Heart right ventricle (tissue), 16 donors: Measurements from ENCODE around the gene SAPCD2. TPM values are rescaled to one million over a fixed set of nuclear protein-coding genes. Genes with fewer than 3 reads are reported as not detected.
"Not testable (repeated sequence)": the region's sequence is repeated elsewhere in the genome, so short reads cannot be mapped to it uniquely, and the experiment has no call there.

Experiments
- ATAC-seq, 8 donors: fragments of 200-7000 bp; cut with Tn5 transposase; one replicate each; pipeline ENCODE4 v1.9.1; 2020; ENCODE audit warnings: mild to moderate bottlenecking in 8 of 8, moderate library complexity in 8 of 8, moderate number of reproducible peaks in 1 of 8
- DNase-seq, 2 donors: peaks; one replicate each; pipeline ENCODE4 v3.0.0-alpha.2; 2020
- H3K27ac ChIP-seq, 10 donors: fragments of 200-600 bp; sonication (generic) in 2 of 10; one replicate each; pipeline versions ENCODE4 v1.5.0 to v1.8.0; 2020 to 2022; ENCODE audit warnings: mild to moderate bottlenecking in 3 of 10
- H3K27me3 ChIP-seq, 7 donors: fragments of 200-600 bp; one replicate each; pipeline ENCODE4 v1.8.0; 2021 to 2022; ENCODE audit warnings: mild to moderate bottlenecking in 2 of 7
- H3K36me3 ChIP-seq, 9 donors: fragments of 200-600 bp; sonication (generic) in 1 of 9; one replicate each; pipeline versions ENCODE4 v1.5.0 to v1.8.0; 2020 to 2022; ENCODE audit warnings: mild to moderate bottlenecking in 2 of 9
- H3K4me1 ChIP-seq, 9 donors: fragments of 200-600 bp; sonication (generic) in 1 of 9; one replicate each; pipeline versions ENCODE4 v1.5.0 to v1.8.0; 2020 to 2022; ENCODE audit warnings: mild to moderate bottlenecking in 4 of 9
- H3K4me3 ChIP-seq, 10 donors: fragments of 200-600 bp; sonication (generic) in 2 of 10; one replicate each; pipeline versions ENCODE4 v1.5.0 to v1.8.0; 2020 to 2022; ENCODE audit warnings: mild to moderate bottlenecking in 7 of 10, moderate library complexity in 2 of 10
- H3K9me3 ChIP-seq, 11 donors: fragments of 200-600 bp in 10 of 11; sonication (generic) in 2 of 11; one replicate each; pipeline versions ENCODE4 v1.5.0 to v1.8.0; 2013 to 2022; ENCODE audit warnings: mild to moderate bottlenecking in 2 of 11, control low read depth in 1 of 11, moderate library complexity in 1 of 11
- CTCF ChIP-seq, 9 donors: fragments of 200-600 bp; sonication (generic) in 2 of 9; IDR thresholded peaks; one replicate each; pipeline versions ENCODE4 v1.5.0 to v1.8.0; 2021 to 2022; ENCODE audit warnings: antibody characterized with exemption in 9 of 9, mild to moderate bottlenecking in 5 of 9, moderate library complexity in 1 of 9
- WGBS, 2 donors: extraction: QIAGEN DNeasy Blood & Tissue Kit; methylation state at CpG; one replicate each; pipeline ENCODE4 v1.1.7; 2013; ENCODE audit warnings: inconsistent platforms in 1 of 2; 5-methylcytosine and 5-hydroxymethylcytosine counted together
- intact Hi-C, 10 donors: fragments of 100-400 bp; cut with DNase I; formaldehyde crosslinking; loops; one replicate each; pipeline versions ENCODE4 v1.11.1 to v1.14.2; 2022
- polyA plus RNA-seq, 2 donors: library from polyadenylated mRNA; stranded (reverse); fragments of 200-250 nt; gene quantifications; one replicate each; pipeline ENCODE4 v1.2.3, GENCODE V29; 2013
- total RNA-seq, 10 donors: library from RNA; stranded (reverse); fragmentation: NEBNext Ultra II Directional in 3 of 10; extraction: Animal tissue kit (Norgen Biotek cat#: 25700) in 3 of 10; gene quantifications; one replicate each; pipeline versions ENCODE4 v1.2.1 to v1.2.4, GENCODE V29; 2021 to 2023
- donor health status: Arrhythmogenic right ventricular cardiomyopathy.
- donor health status: ischemic (EF 13 %, LVEDD 7.1; RV severe dilation, severe dysfunction).
- donor health status: healthy with polysubstance abuse.
- donor health status: DM: no; HTN: yes; CAD: no.
- donor health status: DM: no; HTN: no; CAD: no.
- donor health status: ischemic (EF 25% LVEDD 6.9; RV normal size, moderate dysfunction).
- donor health status: ischemic (EF 25% LVEDD 5.7; RV mildly dilated, moderate dysfunction).
- donor health status: healthy.
- donor health status: DM: yes; HTN: yes; CAD: no.
- donor health status: Ischemic cardiomyopathy.
- donor health status: ischemic (EF 35%, LVEDD 5.7; RV mildly dilated, moderate dysfunction).
- donor health status: nonischemic (EF 11% LVEDD 7.7; RV severe dilation, severe dysfunction).
- donor health status: DM: yes; HTN: yes; CAD: no.
- donor health status: PGD.
- donor health status: ischemic (EF 29% LVEDD 5.4; RV normal size, mild dysfunction).
- donor health status: nonischemic (EF 23%, LVEDD 6.1; RV moderate dilation, normal function).

Gene SAPCD2
- total and polyA plus RNA-seq, 12 donors, result 0.06 to 1.1 (median 0.13) TPM; not detected in 1

GRCh38 chr9:137064027-137064879, 6.1 kb downstream of the SAPCD2 start:
- DNase-seq, result peak; percentile 61 to 82

GRCh38 chr9:137063311-137064026, 6.9 kb downstream of the SAPCD2 start:
- no peaks in the 10 kb centered on the region for H3K9me3 ChIP-seq
- ATAC-seq, result peak in 1 of 8 donors; percentile 8
- intact Hi-C loops, result loop anchor here in 6 of 10 donors (1.0 to 10.0 kb wide), 3 partner anchors 17 to 279 kb away; partner anchors contain the start of gene NPDC1 (in 5 of the 6)
- TF ChIP-seq CTCF (IDR thresholded peaks at IDR 0.05), result no peak
- H3K27ac ChIP-seq, result no peak overlapping the region
- H3K27me3 ChIP-seq, result peaks cover 0 to 4% (median 0%) of the 10 kb centered on the region in 7 donors
- no peak overlapping the region for H3K4me3 ChIP-seq
- WGBS, 2 donors, result 84 to 85% methylated on average over 26 of the region's 26 CpGs
- H3K4me1 ChIP-seq, result peaks cover 0 to 13% (median 4%) of the 10 kb centered on the region in 9 donors
- no peak for DNase-seq
- H3K36me3 ChIP-seq, result no peaks in the 10 kb centered on the region

More at GRCh38 chr9:137064027-137064879, 6.1 kb downstream of the SAPCD2 start:
- Histone ChIP-seq H3K27ac (no peak overlapping the region), H3K4me3 (no peak overlapping the region), H3K4me1 (peaks cover 0 to 18% (median 4%) of the 10 kb centered on the region in 9 donors), H3K9me3 (no peaks in the 10 kb centered on the region), H3K27me3 (peaks cover 0 to 12% (median 5%) of the 10 kb centered on the region in 7 donors), H3K36me3 (no peaks in the 10 kb centered on the region)
- intact Hi-C loops, result loop anchor here in 6 of 10 donors (1.0 to 10.0 kb wide), 3 partner anchors 17 to 279 kb away; partner anchors contain the start of gene NPDC1 (in 5 of the 6)
- WGBS, 2 donors, result 49 to 51% methylated on average over 52 to 55 of the region's 55 CpGs
- peak; percentile 92 to 99 (median 96) for TF ChIP-seq CTCF (IDR thresholded peaks at IDR 0.05)
- ATAC-seq, result peak; percentile 31 to 79 (median 67)

- H3K27me3 ChIP-seq, H3K4me3 ChIP-seq, H3K27ac ChIP-seq, DNase-seq, H3K36me3 ChIP-seq, H3K9me3 ChIP-seq: not testable (repeated sequence)
- H3K4me1 ChIP-seq, result peaks cover 0 to 11% (median 4%) of the 10 kb centered on the region in 9 donors
- WGBS, 2 donors, result 95% methylated on average over 5 to 6 of the region's 9 CpGs
- intact Hi-C loops, result loop anchor here in 1 of 10 donors (10.0 kb wide), 1 partner anchor 278 kb away; no protein-coding TSS in a partner anchor
- ATAC-seq, result peak in 1 of 8 donors; percentile 8
Observed at GRCh38 chr9:137062798-137063197, 7.6 kb downstream of the SAPCD2 start.

- Histone ChIP-seq H3K36me3 (no peaks in the 10 kb centered on the region), H3K4me1 (peaks cover 0 to 11% (median 4%) of the 10 kb centered on the region in 9 donors), H3K9me3 (no peaks in the 10 kb centered on the region), H3K27me3 (no peaks in the 10 kb centered on the region), H3K27ac (no peak overlapping the region), H3K4me3 (no peak overlapping the region)
- intact Hi-C loops, result loop anchor here in 1 of 10 donors (10.0 kb wide), 1 partner anchor 278 kb away; no protein-coding TSS in a partner anchor
- ATAC-seq (no peak), DNase-seq (no peak)
- TF ChIP-seq CTCF (IDR thresholded peaks at IDR 0.05), result no peak
- 86 to 92% methylated on average over 15 of the region's 15 CpGs for WGBS, 2 donors
Observed at GRCh38 chr9:137062384-137062783, 8.0 kb downstream of the SAPCD2 start.
